Measurements from ENCODE around the gene APOM.

The APOM gene

GRCh38 chr6:31651602-31652191 is 4.0 kb upstream of the APOM start (continued):
- TF ChIP-seq ZSCAN4 (tag by site-specific recombination; IDR thresholded peaks at IDR 0.05) (no peak), ZNF701 (tag by site-specific recombination; IDR thresholded peaks at IDR 0.05) (no peak), ZBTB48 (tag by site-specific recombination; IDR thresholded peaks at IDR 0.05) (peak; percentile 88), ZIC2 (tag by site-specific recombination; IDR thresholded peaks at IDR 0.05) (no peak), PRDM2 (tag by site-specific recombination; IDR thresholded peaks at IDR 0.05; ENCODE audit: borderline replicate concordance) (no peak), ZNF416 (tag by site-specific recombination; IDR thresholded peaks at IDR 0.05) (no peak)

GRCh38 chr6:31652925-31653724 is 2.6 kb upstream of the APOM start:
- H3K27ac ChIP-seq (ENCODE audit: extremely low read depth, low read depth, low read length) = peak overlapping the region; percentile 87
- H3K36me3 ChIP-seq (ENCODE audit: control insufficient read depth in 2 of 2, insufficient read depth in 1 of 2, low read length in 2 of 2) = peaks cover 27 to 57% of the 10 kb centered on the region in 2 experiments; a peak in 2 of 3 replicates
- ChIA-PET POLR2A (interaction anchor here (0.5 to 7.7 kb wide), 27 partner anchors 10 to 1319 kb away, joined by 3 to 180 read pairs (median 7); partner anchors contain the start of genes ABHD16A, ATP6V1G2, C6orf47 and CLIC1), CTCF (interaction anchor here (0.5 to 2.5 kb wide), 12 partner anchors 8 to 263 kb away, joined by 3 to 16 read pairs (median 4); partner anchors contain the start of genes ATP6V1G2, C6orf47 and GPANK1)
- no peaks in the 10 kb centered on the region for H3K9me3 ChIP-seq (ENCODE audit: control insufficient read depth, insufficient read depth, low read depth, low read length)
- peak overlapping the region; percentile 85 for H3K4me3 ChIP-seq (ENCODE audit: low read depth, low read length)
- 0 out of 2 replicates have a peak, but pooled peaks cover 6% of the 10 kb centered on the region for H3K4me1 ChIP-seq (ENCODE audit: control insufficient read depth, insufficient read depth, low read length)
- TF ChIP-seq KLF16 (tag by site-specific recombination; IDR thresholded peaks at IDR 0.05) = peak; percentile 13
- TF ChIP-seq ZNF785 (tag by site-specific recombination; IDR thresholded peaks at IDR 0.05) = no peak
- TF ChIP-seq ZNF518A (tag by site-specific recombination; conservative IDR thresholded peaks at IDR 0.05; ENCODE audit: low read depth) = 0 out of 2 replicates have a peak, but pooled peaks have one; percentile 59
- 0 out of 2 replicates have a peak, but pooled peaks have one; percentile 7 for TF ChIP-seq KLF10 (tag by site-specific recombination; IDR thresholded peaks at IDR 0.05)
- peak; percentile 58 for TF ChIP-seq ZNF600 (tag by site-specific recombination; IDR thresholded peaks at IDR 0.05)
- peak; percentile 82 for TF ChIP-seq ZNF366 (tag by site-specific recombination; conservative IDR thresholded peaks at IDR 0.05)
- peak; percentile 98 for TF ChIP-seq EGR2 (tag by site-specific recombination; IDR thresholded peaks at IDR 0.05; ENCODE audit: low read depth)
- TF ChIP-seq ZNF654 (tag by site-specific recombination; IDR thresholded peaks at IDR 0.05; ENCODE audit: low read depth) = peak; percentile 2; the same call in 1 of the 2 replicates
- TF ChIP-seq PRDM1 (tag by site-specific recombination; IDR thresholded peaks at IDR 0.05) = no peak
- TF ChIP-seq KLF8 (tag by site-specific recombination; IDR thresholded peaks at IDR 0.05) = peak; percentile 78; the same call in 1 of the 2 replicates
- TF ChIP-seq BCL11A (tag by site-specific recombination; IDR thresholded peaks at IDR 0.05; ENCODE audit: low read depth) = no peak
- no peak for TF ChIP-seq ZNF626 (tag by site-specific recombination; IDR thresholded peaks at IDR 0.05)
- no peak for TF ChIP-seq ZNF354C (tag by site-specific recombination; IDR thresholded peaks at IDR 0.05; ENCODE audit: borderline replicate concordance, low read depth)
- peak; percentile 55 for TF ChIP-seq KLF9 (tag by site-specific recombination; IDR thresholded peaks at IDR 0.05; ENCODE audit: low read depth)
- TF ChIP-seq ZNF692 (tag by site-specific recombination; IDR thresholded peaks at IDR 0.05) = 0 out of 2 replicates have a peak, but pooled peaks have one; percentile 13

Measured in HEK293 (cell line).